Fibroblast of lung (primary cell): ENCODE results near the gene SF1. TPM values are rescaled to one million over a fixed set of nuclear protein-coding genes. Genes with fewer than 3 reads are reported as not detected.

ENCODE experiments used
- DNase-seq, 2 donors: peaks; one replicate each; pipeline versions ENCODE4 v3.0.0 to v3.0.0-alpha.2; 2010; ENCODE audit warnings: low read depth in 2 of 2
- H2AFZ ChIP-seq: 2 replicates; pipeline ENCODE4 v1.5.1; 2012; ENCODE audit warnings: low read length, control low read depth, inconsistent platforms
- H3K27ac ChIP-seq: 2 replicates; pipeline ENCODE4 v1.5.1; 2011; ENCODE audit warnings: low read length, control low read depth; ENCODE audit not compliant: insufficient read depth
- H3K27me3 ChIP-seq: 2 replicates; pipeline ENCODE4 v1.5.1; 2011; ENCODE audit warnings: mild to moderate bottlenecking, low read length; ENCODE audit not compliant: control insufficient read depth, insufficient read depth
- H3K36me3 ChIP-seq: 2 replicates; pipeline ENCODE4 v1.5.1; 2011; ENCODE audit warnings: low read length; ENCODE audit not compliant: control insufficient read depth, insufficient read depth
- H3K4me1 ChIP-seq: 2 replicates; pipeline ENCODE4 v1.5.1; 2011; ENCODE audit warnings: low read length; ENCODE audit not compliant: control insufficient read depth, insufficient read depth; ENCODE audit errors: extremely low read depth
- H3K4me2 ChIP-seq: 2 replicates; pipeline ENCODE4 v1.5.1; 2011; ENCODE audit warnings: low read length, control low read depth; ENCODE audit not compliant: insufficient read depth; ENCODE audit errors: extremely low read depth
- H3K4me3 ChIP-seq, 4 experiments: fragments of 200-600 bp in 1 of 4; sonication (generic) in 1 of 4; replicated peaks in 1 of 4; 2 replicates each; pipeline ENCODE4 v1.5.1; 2011 to 2016; ENCODE audit warnings: low read length in 4 of 4, low read depth in 3 of 4, mild to moderate bottlenecking in 3 of 4, control low read depth in 2 of 4, inconsistent platforms in 1 of 4, mixed read lengths in 1 of 4; ENCODE audit not compliant: insufficient read depth in 1 of 4; ENCODE audit errors: control extremely low read depth in 1 of 4
- H3K79me2 ChIP-seq: 2 replicates; pipeline ENCODE4 v1.5.1; 2012; ENCODE audit warnings: mild to moderate bottlenecking, low read length, inconsistent platforms; ENCODE audit not compliant: control insufficient read depth, insufficient read depth
- H3K9ac ChIP-seq: 2 replicates; pipeline ENCODE4 v1.5.1; 2011; ENCODE audit warnings: mild to moderate bottlenecking, low read length, control low read depth; ENCODE audit not compliant: insufficient read depth
- H3K9me3 ChIP-seq: 2 replicates; pipeline ENCODE4 v1.5.1; 2012; ENCODE audit warnings: low read depth, low read length; ENCODE audit not compliant: control insufficient read depth, insufficient read depth
- H4K20me1 ChIP-seq: 2 replicates; pipeline ENCODE4 v1.5.1; 2011; ENCODE audit warnings: low read length; ENCODE audit not compliant: control insufficient read depth, insufficient read depth; ENCODE audit errors: extremely low read depth
- EZH2 ChIP-seq: IDR thresholded peaks from 2 replicates; pipeline ENCODE4 v1.5.1; 2012; ENCODE audit warnings: low read length, control low read depth, mild to moderate bottlenecking; ENCODE audit errors: missing control alignments
- polyA plus RNA-seq, 2 donors: library from polyadenylated mRNA; depleted of rRNA in 1 of 2; stranded (reverse) in 1 of 2; unstranded in 1 of 2; fragments of >200 nt; gene quantifications; 2 replicates each; pipeline ENCODE4 v1.2.1, GENCODE V29; 2011 to 2012; ENCODE audit warnings: missing spikeins in 1 of 2
- total RNA-seq: library from RNA; depleted of rRNA; stranded (reverse); fragments of >200 nt; gene quantifications from 2 replicates; pipeline ENCODE4 v1.2.1, GENCODE V29; 2014
- TF ChIP-seq, protein P1 (sequence below), 2 donors: IDR thresholded peaks in 1 of 2; conservative IDR thresholded peaks in 1 of 2; 1 replicate in 1 of 2; 2 replicates in 1 of 2; pipeline ENCODE4 v1.5.1; 2011 to 2012; ENCODE audit warnings: low read length in 2 of 2, control low read depth in 1 of 2, inconsistent platforms in 1 of 2, low read depth in 1 of 2, mild to moderate bottlenecking in 1 of 2

Gene SF1
- total and polyA plus RNA-seq, 2 donors (not counting 1 experiment from before 2014, with no cell fraction given) = 78.9 to 105 TPM

DNA sequence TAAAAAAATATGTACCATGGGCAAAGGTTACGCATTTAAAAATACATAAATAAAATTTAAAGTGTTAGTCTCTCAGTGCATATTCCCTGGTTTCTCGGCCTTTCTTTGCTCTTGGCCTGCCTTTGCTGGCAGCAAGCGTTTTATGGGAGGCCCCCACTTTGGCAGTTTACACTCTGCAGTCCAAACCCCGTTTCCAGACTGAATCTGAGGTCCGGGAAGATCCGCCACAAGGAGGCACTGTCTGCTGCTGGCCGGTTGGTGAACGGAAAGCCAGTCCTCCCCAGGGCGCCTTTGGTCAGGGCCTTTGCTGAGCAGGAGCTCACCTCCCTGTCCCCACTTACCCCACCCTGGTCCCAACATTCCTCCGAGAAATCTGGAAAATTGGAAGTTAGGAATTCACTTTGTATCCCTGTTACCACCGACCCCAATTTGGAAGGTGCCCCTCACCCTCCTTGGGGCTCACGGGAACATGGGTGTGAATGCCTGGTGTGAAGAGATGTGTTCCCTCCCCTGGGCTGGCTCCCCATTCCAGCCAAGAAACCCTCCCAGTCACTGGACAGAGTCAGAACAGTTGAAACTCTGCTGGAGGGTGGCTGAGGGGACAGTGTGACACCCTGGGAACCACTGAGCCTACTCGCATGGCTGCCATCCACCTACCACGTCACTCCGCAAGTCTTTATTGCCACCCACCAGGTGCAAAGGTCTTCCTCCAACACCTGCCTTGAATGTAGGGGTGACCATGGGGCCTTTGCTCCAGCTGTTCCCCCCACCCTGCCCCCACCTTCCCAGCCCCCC is 9.4 kb upstream of the SF1 start:
- Histone ChIP-seq H3K4me1 (no peaks in the 10 kb centered on the region), H3K27me3 (no peaks in the 10 kb centered on the region), H2AFZ (no peak overlapping the region), H3K27ac (no peak overlapping the region), H3K4me2 (no peak overlapping the region), H4K20me1 (no peaks in the 10 kb centered on the region), H3K9me3 (no peaks in the 10 kb centered on the region), H3K36me3 (no peaks in the 10 kb centered on the region), H3K9ac (no peak overlapping the region), H3K79me2 (no peaks in the 10 kb centered on the region), H3K4me3 (no peak overlapping the region)
- no peak for TF ChIP-seq EZH2
- TF ChIP-seq, protein P1, sequence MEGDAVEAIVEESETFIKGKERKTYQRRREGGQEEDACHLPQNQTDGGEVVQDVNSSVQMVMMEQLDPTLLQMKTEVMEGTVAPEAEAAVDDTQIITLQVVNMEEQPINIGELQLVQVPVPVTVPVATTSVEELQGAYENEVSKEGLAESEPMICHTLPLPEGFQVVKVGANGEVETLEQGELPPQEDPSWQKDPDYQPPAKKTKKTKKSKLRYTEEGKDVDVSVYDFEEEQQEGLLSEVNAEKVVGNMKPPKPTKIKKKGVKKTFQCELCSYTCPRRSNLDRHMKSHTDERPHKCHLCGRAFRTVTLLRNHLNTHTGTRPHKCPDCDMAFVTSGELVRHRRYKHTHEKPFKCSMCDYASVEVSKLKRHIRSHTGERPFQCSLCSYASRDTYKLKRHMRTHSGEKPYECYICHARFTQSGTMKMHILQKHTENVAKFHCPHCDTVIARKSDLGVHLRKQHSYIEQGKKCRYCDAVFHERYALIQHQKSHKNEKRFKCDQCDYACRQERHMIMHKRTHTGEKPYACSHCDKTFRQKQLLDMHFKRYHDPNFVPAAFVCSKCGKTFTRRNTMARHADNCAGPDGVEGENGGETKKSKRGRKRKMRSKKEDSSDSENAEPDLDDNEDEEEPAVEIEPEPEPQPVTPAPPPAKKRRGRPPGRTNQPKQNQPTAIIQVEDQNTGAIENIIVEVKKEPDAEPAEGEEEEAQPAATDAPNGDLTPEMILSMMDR (conservative IDR thresholded peaks at IDR 0.05 in 1 of 2, IDR thresholded peaks at IDR 0.05 in 1 of 2; ENCODE audit: low read depth in 1 of 2, low read length in 2 of 2) = peak; percentile 73 to 88
- DNase-seq = peak; percentile 25 to 50

- Histone ChIP-seq H3K36me3 (no peaks in the 10 kb centered on the region), H2AFZ (no peak overlapping the region), H3K27me3 (no peaks in the 10 kb centered on the region), H3K79me2 (no peaks in the 10 kb centered on the region), H3K9ac (no peak overlapping the region), H3K9me3 (no peaks in the 10 kb centered on the region), H3K4me3 (no peak overlapping the region), H3K27ac (no peak overlapping the region), H3K4me1 (no peaks in the 10 kb centered on the region), H3K4me2 (no peak overlapping the region), H4K20me1 (no peaks in the 10 kb centered on the region)
- no peak for TF ChIP-seq EZH2
- TF ChIP-seq, protein P1 (conservative IDR thresholded peaks at IDR 0.05 in 1 of 2, IDR thresholded peaks at IDR 0.05 in 1 of 2; ENCODE audit: low read depth in 1 of 2, low read length in 2 of 2) = no peak
- no peak for DNase-seq
Observed at GRCh38 chr11:64786308-64786707, 8.0 kb upstream of the SF1 start.

DNA sequence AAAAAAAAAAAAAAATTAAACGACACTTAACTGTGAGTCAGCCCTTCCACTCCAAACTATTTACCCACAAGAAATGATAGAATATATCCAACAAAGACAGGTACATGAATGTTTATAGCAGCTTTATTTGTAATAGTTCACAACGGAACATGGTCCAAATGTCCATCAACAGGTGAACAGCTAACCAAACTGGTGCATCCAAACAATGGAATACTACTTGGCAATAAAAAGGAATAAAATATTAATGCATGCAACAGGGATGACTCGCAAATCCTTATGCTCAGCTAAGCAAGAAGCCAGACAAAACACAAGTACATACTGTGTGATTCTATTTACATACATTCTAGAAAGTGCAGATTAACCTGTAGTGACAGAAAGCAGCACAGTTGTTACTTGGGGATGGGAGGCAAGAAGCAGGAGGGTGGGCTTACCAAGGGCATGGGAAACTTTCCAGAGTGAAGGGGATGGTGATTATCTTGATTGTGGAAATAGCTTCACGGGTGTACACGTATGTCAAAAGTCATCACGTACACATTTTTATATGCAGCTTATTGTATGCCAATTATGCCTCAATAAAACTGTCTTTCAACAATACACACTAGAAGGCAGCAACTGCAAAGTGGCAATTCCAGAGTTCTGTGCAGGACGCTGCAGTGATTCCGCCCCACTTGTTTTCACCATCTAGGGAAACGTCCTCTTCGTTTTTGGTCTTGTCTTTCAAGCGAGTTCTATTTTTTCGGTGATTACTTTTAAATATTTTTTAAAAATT is 6.7 kb upstream of the SF1 start:
- no peak overlapping the region for H3K9ac ChIP-seq
- H3K79me2 ChIP-seq = no peaks in the 10 kb centered on the region
- no peak overlapping the region for H3K27ac ChIP-seq
- no peaks in the 10 kb centered on the region for H3K4me1 ChIP-seq
- DNase-seq = no peak
- TF ChIP-seq, protein P1 (conservative IDR thresholded peaks at IDR 0.05 in 1 of 2, IDR thresholded peaks at IDR 0.05 in 1 of 2; ENCODE audit: low read depth in 1 of 2, low read length in 2 of 2) = no peak
- no peak for TF ChIP-seq EZH2
- H2AFZ ChIP-seq = no peak overlapping the region
- H4K20me1 ChIP-seq = no peaks in the 10 kb centered on the region
- no peaks in the 10 kb centered on the region for H3K27me3 ChIP-seq
- no peak overlapping the region for H3K4me2 ChIP-seq
- no peaks in the 10 kb centered on the region for H3K36me3 ChIP-seq
- H3K4me3 ChIP-seq = no peak overlapping the region
- H3K9me3 ChIP-seq = no peaks in the 10 kb centered on the region
